PC-3 (cell line): ENCODE results near the gene CASP6.

Experiments used
- EZH2 ChIP-seq: fragments of 300-600 bp; sonication (generic); IDR thresholded peaks from one replicate; pipeline ENCODE4 v1.6.1; 2017; ENCODE audit warnings: antibody characterized with exemption, mild to moderate bottlenecking, low read length; ENCODE audit not compliant: unreplicated experiment
- EZH2phosphoT487 ChIP-seq: fragments of 300-600 bp; sonication (generic); IDR thresholded peaks from 2 replicates; pipeline ENCODE4 v1.6.1; 2018; ENCODE audit warnings: mild to moderate bottlenecking, antibody characterized with exemption, low read length, borderline replicate concordance
- TF ChIP-seq, protein P1 (sequence below): fragments of 300-600 bp; sonication (generic); conservative IDR thresholded peaks from 2 replicates; pipeline ENCODE4 v1.5.1; 2017; ENCODE audit warnings: antibody characterized with exemption, low read depth, mild to moderate bottlenecking, low read length

DNA sequence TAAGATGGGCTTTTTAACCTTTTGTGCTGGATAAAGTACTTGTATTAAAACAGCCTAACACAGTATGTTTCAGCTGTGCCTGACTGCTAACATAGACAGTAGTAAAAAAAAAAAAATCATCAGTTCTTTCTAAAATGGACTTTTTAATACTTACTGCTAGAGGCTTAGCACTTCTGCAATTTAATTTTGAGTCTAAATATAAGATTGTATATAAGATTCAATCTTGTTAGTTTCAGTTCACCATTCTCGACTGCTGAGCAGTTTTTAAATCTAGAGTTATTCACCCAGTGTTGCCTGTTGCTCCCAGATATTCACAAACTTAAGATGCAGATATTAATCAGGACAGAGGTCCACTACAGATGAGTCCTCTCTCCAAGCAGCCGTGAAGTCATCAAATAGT is 19.9 kb upstream of the CASP6 start:
- TF ChIP-seq, protein P1, sequence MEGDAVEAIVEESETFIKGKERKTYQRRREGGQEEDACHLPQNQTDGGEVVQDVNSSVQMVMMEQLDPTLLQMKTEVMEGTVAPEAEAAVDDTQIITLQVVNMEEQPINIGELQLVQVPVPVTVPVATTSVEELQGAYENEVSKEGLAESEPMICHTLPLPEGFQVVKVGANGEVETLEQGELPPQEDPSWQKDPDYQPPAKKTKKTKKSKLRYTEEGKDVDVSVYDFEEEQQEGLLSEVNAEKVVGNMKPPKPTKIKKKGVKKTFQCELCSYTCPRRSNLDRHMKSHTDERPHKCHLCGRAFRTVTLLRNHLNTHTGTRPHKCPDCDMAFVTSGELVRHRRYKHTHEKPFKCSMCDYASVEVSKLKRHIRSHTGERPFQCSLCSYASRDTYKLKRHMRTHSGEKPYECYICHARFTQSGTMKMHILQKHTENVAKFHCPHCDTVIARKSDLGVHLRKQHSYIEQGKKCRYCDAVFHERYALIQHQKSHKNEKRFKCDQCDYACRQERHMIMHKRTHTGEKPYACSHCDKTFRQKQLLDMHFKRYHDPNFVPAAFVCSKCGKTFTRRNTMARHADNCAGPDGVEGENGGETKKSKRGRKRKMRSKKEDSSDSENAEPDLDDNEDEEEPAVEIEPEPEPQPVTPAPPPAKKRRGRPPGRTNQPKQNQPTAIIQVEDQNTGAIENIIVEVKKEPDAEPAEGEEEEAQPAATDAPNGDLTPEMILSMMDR, result no peak
- TF ChIP-seq EZH2 (no peak), EZH2phosphoT487 (no peak)
